T-helper 1 cell treated with Interleukin-12 subunit alpha and Interleukin-12 subunit beta and Interleukin-4 antibody, amounts not matched to agents 30 μg/mL and 1 μg/mL, for 36 hours (primary cell): ENCODE measurements around the gene NRG3.

Experiments used
- H3K27ac Mint-ChIP-seq: one replicate; pipeline ENCODE4 v1.8.0; 2021; ENCODE audit warnings: mild to moderate bottlenecking, mixed read lengths
- H3K27me3 Mint-ChIP-seq: one replicate; pipeline ENCODE4 v1.8.0; 2021; ENCODE audit warnings: low read depth, mixed read lengths
- H3K36me3 Mint-ChIP-seq: one replicate; pipeline ENCODE4 v1.8.0; 2021; ENCODE audit warnings: low read depth, mixed read lengths
- H3K4me1 Mint-ChIP-seq: one replicate; pipeline ENCODE4 v1.8.0; 2021; ENCODE audit warnings: low read depth, mixed read lengths
- H3K4me3 Mint-ChIP-seq: one replicate; pipeline ENCODE4 v1.8.0; 2021; ENCODE audit warnings: mild to moderate bottlenecking, moderate library complexity, mixed read lengths
- H3K9me3 Mint-ChIP-seq: one replicate; pipeline ENCODE4 v1.8.0; 2021; ENCODE audit warnings: mixed read lengths

The NRG3 gene

DNA sequence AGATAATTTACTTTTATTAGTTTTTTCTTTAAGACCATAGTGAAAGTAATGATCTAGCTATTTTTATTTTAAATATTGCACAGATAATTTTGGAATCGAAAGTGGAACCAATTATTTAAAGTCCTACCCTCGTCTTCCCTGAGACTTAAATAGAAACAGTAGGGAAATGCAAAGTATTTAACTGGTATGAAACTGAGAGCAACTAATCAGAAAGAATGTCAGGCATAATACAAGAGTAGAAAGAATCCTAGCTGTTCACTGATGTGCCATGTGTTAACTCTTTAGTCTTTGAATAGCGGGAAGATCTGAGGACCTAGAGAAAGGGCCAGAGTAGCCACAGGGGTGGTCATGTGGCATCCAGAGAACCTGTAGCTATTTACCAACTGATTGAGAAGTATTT, 630.0 kb downstream of the NRG3 start:
- peaks cover 7% of the 10 kb centered on the region for H3K9me3 Mint-ChIP-seq
- H3K4me1 Mint-ChIP-seq = no peaks in the 10 kb centered on the region
- no peak overlapping the region for H3K4me3 Mint-ChIP-seq
- no peaks in the 10 kb centered on the region for H3K36me3 Mint-ChIP-seq
- no peaks in the 10 kb centered on the region for H3K27me3 Mint-ChIP-seq
- no peak overlapping the region for H3K27ac Mint-ChIP-seq

DNA sequence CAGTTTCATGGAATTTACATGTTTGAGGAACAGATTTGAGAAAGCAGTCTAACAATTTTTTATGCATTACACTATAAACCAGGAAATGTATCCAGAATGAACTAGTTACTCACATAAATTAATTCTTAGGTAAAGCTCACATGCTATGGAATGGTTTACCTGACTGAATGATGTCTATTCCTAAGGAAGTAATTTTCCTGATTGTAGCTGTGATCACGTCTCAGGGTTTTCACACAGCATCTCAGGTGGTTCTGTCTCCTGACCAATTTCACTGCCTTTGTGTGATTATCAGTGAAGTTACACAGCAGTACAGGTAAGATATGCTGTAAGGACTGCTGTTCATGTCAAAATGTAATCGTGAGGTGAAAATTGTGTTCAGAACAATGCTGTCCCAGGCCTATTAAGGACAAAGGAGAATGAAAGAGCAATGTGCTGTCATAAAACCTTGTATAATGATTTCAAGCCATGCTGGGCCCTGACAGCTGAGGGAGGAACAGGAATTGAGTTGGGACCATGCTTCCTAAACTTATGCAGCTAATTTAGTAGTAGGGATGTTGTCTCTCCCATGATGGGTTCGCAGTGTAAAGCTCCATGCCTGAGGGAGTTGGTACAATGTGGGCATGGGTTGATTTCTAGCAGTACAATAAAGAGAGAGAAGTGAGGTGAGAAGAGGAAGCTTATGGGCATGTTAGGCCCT, 631.8 kb downstream of the NRG3 start:
- no peak overlapping the region for H3K4me3 Mint-ChIP-seq

DNA sequence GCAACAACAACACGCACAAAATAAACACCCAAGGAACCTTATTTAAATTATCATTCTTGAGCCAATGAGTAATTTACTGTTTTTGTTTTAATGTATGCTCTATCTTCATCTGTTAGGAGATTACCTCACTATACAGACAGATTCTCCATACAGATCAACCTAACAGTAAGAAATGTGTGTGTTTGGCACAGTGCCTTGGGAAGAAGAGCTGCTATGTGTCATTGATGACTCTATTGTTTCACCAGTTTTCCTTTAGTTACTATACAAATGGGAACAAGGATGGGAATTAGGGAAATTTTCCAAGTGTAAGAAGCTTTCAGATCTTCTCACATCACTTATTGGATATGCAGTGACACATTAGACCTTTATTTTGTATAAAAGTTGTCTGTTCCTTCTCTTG, 640.3 kb downstream of the NRG3 start:
- Mint-ChIP-seq H3K4me1 (no peaks in the 10 kb centered on the region), H3K9me3 (peaks cover 6% of the 10 kb centered on the region)

More for the DNA sequence above, 631.8 kb downstream of the NRG3 start:
- Mint-ChIP-seq H3K4me1 (no peaks in the 10 kb centered on the region), H3K27me3 (no peaks in the 10 kb centered on the region), H3K36me3 (no peaks in the 10 kb centered on the region), H3K27ac (no peak overlapping the region), H3K9me3 (peaks cover 7% of the 10 kb centered on the region)

DNA sequence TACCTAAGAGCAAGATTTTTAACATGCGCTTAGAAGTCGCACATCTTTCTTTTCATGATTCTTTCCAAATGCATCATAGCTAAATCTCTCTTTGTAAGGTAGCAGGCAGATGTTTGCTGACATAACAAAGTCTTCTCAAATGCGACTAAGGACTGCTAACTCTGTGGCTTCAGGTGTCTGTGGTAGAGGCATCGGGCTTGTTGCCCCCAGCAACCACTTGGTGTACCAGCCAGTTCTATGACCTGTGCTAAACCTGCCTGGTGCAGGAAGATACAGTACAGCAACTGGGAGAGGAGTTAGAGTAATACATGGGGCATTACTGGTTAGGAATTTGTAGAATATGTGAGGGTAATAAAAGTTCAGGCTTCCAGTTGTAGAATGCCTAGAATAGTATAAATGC, 654.1 kb downstream of the NRG3 start:
- no peaks in the 10 kb centered on the region for H3K4me1 Mint-ChIP-seq
- H3K27me3 Mint-ChIP-seq = no peaks in the 10 kb centered on the region
- H3K9me3 Mint-ChIP-seq = no peaks in the 10 kb centered on the region
- H3K4me3 Mint-ChIP-seq = no peak overlapping the region
- H3K36me3 Mint-ChIP-seq = no peaks in the 10 kb centered on the region
- no peak overlapping the region for H3K27ac Mint-ChIP-seq

More for the DNA sequence above, 640.3 kb downstream of the NRG3 start:
- no peak overlapping the region for H3K4me3 Mint-ChIP-seq
- no peaks in the 10 kb centered on the region for H3K27me3 Mint-ChIP-seq
- H3K27ac Mint-ChIP-seq = no peak overlapping the region
- H3K36me3 Mint-ChIP-seq = no peaks in the 10 kb centered on the region

DNA sequence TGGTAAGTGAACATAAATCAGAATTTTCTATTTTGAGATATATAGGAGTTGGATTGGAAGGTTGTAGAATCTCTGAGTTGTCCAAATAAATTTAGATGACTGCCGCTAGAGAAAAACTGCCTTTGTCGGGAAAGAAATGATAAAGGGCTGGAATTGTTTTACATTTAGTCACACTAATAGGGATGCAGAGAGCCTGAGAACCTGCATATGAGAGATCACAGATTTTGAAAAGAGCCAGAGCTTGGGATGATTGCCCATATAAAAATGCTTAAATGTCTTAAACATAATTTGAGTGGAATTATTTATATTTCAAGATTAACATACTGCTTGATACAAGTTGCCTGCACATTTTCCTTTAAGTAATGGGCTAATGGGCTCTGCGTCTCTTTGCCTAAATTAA, 660.5 kb downstream of the NRG3 start:
- no peak overlapping the region for H3K27ac Mint-ChIP-seq
- no peaks in the 10 kb centered on the region for H3K27me3 Mint-ChIP-seq
- H3K9me3 Mint-ChIP-seq = peaks cover 4% of the 10 kb centered on the region
- H3K4me1 Mint-ChIP-seq = no peaks in the 10 kb centered on the region
- no peak overlapping the region for H3K4me3 Mint-ChIP-seq
- no peaks in the 10 kb centered on the region for H3K36me3 Mint-ChIP-seq

DNA sequence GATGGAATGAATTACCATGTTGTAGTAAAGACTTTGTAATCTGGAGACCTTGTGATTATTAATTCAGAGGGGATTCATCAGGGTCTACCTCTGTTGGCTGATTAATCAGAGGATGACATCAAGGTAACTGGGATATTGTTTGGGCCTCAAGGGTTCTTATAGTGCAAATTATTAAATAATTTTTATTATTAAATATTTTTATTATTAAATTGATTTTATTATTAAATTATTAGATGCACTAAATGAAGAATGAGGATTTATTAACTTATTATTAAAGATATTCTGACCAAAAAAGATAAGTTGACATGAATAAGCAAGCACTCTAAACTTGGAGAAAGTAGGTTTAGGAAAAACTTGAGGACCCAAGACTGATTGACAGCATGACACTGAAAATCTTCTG, 661.7 kb downstream of the NRG3 start:
- no peaks in the 10 kb centered on the region for H3K27me3 Mint-ChIP-seq
- H3K4me1 Mint-ChIP-seq = no peaks in the 10 kb centered on the region

DNA sequence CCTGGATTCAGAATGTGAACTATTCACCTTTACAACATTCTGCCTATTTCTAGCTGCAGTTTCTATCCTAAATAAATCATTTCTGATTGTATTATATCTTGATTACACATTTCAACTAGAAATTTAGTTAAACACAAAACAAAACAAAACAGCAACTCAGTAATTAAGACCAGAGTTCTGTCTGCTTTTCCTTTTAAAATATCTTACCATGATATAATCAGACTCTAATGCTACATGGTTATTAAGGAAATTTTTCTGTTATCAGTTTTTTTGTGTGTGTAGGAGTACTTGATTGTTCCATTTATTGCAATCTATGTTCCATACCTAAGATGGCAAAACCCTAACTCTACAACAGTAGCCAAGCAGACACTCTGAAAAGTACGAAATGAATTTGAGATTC, 663.3 kb downstream of the NRG3 start:
- Mint-ChIP-seq H3K4me3 (no peak overlapping the region), H3K9me3 (peaks cover 5% of the 10 kb centered on the region), H3K36me3 (no peaks in the 10 kb centered on the region), H3K27me3 (no peaks in the 10 kb centered on the region), H3K27ac (no peak overlapping the region), H3K4me1 (no peaks in the 10 kb centered on the region)

More for the DNA sequence above, 661.7 kb downstream of the NRG3 start:
- Mint-ChIP-seq H3K4me3 (no peak overlapping the region), H3K27ac (no peak overlapping the region), H3K9me3 (peaks cover 5% of the 10 kb centered on the region), H3K36me3 (no peaks in the 10 kb centered on the region)

DNA sequence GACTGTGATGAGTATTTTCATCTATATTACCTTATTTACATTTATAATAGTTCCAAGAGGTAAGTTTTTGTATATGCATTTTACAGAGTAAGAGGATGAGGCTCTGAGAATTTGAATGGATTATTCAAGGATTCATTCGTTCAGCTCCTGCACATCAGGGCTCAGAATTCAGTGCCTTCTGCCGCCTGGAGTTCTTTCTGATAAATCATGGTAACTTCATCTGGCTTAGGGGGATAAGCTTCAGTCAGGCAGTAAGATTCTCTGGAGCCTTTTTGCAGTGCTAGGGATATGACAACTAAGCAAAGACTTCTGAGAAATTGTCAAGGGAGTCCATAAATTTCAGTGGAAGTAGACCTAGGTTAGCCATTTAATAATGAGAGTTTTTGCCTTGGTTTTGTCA, 668.6 kb downstream of the NRG3 start:
- H3K4me1 Mint-ChIP-seq = no peaks in the 10 kb centered on the region
- no peaks in the 10 kb centered on the region for H3K27me3 Mint-ChIP-seq
- H3K27ac Mint-ChIP-seq = no peak overlapping the region
- H3K36me3 Mint-ChIP-seq = no peaks in the 10 kb centered on the region
- H3K9me3 Mint-ChIP-seq = peaks cover 7% of the 10 kb centered on the region
- no peak overlapping the region for H3K4me3 Mint-ChIP-seq

DNA sequence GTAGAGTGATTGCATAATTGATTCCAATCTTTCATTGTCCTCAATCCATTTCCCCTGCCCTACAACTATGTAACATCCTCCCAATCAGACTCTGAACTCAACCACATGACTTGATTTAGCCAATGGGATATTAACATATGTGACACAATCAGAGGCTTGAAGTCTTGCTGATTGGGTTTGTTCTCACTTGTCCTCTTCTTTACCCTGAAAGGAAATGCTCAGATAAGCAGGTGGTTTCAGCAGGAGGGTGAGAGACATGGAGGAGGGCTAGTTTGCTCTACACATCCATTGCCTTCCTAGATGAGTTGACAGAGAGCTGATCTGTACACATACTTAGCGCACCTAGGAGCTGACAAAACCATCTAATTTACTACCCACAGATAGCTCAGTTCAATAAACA, 669.4 kb downstream of the NRG3 start:
- Mint-ChIP-seq H3K4me3 (no peak overlapping the region), H3K4me1 (no peaks in the 10 kb centered on the region), H3K9me3 (peaks cover 7% of the 10 kb centered on the region), H3K27ac (no peak overlapping the region), H3K36me3 (no peaks in the 10 kb centered on the region), H3K27me3 (no peaks in the 10 kb centered on the region)

DNA sequence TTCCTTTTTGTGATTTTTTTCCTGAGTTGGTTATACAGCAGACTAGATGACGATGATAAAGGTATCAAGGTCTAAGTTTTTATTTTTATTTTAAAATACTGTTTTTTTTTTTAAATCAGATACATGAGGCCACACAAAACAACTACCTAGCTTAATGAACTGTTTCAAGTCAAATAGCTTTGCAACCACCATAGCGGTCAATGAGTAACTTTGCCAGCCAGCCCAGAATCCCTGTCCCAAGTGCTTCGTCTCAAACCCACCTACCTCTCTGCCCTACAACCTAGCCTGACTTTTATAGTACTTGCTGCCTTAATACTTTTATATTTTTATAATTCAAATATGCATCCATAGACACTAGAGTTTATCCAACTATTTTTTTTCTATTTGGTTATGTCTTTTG, 676.5 kb downstream of the NRG3 start:
- Mint-ChIP-seq H3K4me1 (no peaks in the 10 kb centered on the region), H3K27ac (no peak overlapping the region), H3K4me3 (no peak overlapping the region), H3K36me3 (no peaks in the 10 kb centered on the region), H3K27me3 (no peaks in the 10 kb centered on the region), H3K9me3 (peaks cover 3% of the 10 kb centered on the region)

DNA sequence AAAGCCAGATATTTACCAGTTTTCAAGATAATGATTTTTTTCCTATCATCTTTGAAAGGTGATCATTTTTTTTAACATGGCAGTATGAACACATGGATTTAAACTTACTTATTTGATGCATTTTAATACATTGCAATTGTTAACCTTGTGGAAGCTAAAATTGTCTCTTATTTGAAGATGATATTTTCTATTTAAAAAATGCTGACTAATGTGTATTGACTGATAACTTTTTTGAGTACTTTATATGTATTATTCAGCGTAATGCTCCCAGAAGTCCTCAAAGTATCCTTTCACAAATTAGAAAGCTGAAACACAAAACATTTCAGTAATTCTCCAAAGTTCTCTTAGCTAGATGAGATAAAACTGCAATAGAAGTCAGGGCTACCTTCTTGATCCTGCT, 677.3 kb downstream of the NRG3 start:
- Mint-ChIP-seq H3K36me3 (no peaks in the 10 kb centered on the region), H3K27me3 (no peaks in the 10 kb centered on the region), H3K4me1 (no peaks in the 10 kb centered on the region), H3K27ac (no peak overlapping the region), H3K4me3 (no peak overlapping the region), H3K9me3 (peaks cover 3% of the 10 kb centered on the region)

DNA sequence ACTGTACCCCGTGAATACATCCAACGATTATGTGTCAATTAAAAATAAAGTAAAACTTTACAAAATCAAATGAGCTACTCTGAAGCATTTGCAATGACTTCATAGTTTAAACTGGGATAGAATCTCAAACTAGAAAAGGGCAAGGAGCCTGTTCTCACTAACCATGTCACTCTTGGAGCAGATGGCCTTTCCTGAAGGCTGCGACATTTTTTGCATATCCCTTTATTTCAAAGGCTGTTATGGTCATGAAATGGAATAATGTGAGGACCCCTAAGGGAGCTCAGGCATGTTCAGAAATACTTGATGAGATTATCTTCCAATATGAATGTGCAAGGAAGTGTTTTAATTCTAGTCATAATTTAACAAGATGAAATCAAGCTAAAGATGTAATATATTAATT, 679.4 kb downstream of the NRG3 start:
- Mint-ChIP-seq H3K4me1 (no peaks in the 10 kb centered on the region), H3K9me3 (no peaks in the 10 kb centered on the region), H3K4me3 (no peak overlapping the region), H3K27ac (no peak overlapping the region), H3K36me3 (no peaks in the 10 kb centered on the region), H3K27me3 (no peaks in the 10 kb centered on the region)

DNA sequence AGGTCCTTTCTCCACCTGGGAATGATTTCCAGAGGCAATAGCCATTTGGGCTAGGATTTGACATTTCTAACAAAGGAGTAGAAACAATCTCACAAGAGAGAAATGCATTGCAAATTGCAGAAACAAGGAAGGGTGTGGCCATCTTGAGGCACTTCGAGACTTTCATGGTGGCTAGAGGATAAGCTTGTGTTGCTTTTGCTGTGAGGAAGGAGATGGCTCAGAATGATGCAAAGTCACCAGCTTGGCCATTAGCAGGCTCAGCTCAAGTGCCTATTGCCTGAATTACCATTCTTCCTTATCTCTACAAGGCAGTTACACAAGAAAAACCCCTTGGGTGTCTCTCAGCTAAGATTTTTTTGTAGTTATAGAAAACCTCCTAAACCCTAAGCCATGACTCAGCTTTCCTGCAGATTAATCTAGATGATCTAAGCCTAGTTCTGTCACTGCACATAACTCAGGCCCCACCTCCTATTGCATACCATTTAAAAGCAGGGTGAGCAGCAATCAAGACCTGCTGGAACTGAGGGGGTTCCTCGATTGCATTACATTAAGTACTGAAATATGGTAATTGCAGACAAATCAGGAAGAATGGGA, 683.1 kb downstream of the NRG3 start:
- Mint-ChIP-seq H3K9me3 (no peaks in the 10 kb centered on the region), H3K4me1 (no peaks in the 10 kb centered on the region), H3K36me3 (no peaks in the 10 kb centered on the region), H3K4me3 (no peak overlapping the region), H3K27ac (no peak overlapping the region), H3K27me3 (no peaks in the 10 kb centered on the region)

DNA sequence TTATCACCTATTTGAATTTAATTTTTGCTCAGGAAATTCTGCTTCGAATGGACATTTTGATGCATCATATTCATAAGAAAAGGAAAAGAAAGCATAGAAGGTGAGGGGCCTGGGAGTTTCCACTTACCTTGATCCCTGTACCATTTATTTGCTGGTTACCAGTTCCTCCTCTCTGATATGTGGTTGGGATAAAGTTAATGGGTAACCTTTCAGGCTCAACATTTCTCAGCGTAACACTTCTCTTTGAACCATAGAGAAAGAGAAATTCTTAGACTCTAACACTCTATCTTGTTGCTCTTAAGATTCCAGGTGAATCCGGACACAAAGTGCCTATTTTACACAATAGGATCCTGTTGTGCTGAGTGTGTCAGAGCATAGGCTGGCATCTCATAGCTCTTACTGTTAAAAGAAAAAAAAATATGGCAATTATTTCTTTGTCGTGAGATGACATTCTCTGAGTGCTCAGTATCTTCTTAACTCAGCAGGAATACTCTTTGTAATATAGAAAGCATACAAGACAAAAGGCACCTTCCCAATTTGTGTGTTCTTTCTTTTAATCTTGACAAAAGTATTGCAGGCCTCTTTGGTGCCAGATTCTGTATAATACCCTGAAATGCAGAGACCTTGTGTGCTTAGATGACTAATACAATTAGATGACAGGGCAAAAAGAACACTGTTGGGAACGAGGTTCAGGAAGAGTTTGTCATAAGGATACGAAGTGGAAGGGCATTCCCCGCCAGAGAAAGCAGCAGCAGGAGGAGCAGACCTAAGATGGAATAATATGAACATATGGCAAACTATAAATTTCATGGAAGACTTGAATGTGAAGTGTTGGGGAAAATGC, 689.6 kb downstream of the NRG3 start:
- no peak overlapping the region for H3K4me3 Mint-ChIP-seq
- H3K27me3 Mint-ChIP-seq = no peaks in the 10 kb centered on the region
- no peaks in the 10 kb centered on the region for H3K4me1 Mint-ChIP-seq
- no peaks in the 10 kb centered on the region for H3K36me3 Mint-ChIP-seq
- no peaks in the 10 kb centered on the region for H3K9me3 Mint-ChIP-seq
- H3K27ac Mint-ChIP-seq = no peak overlapping the region

DNA sequence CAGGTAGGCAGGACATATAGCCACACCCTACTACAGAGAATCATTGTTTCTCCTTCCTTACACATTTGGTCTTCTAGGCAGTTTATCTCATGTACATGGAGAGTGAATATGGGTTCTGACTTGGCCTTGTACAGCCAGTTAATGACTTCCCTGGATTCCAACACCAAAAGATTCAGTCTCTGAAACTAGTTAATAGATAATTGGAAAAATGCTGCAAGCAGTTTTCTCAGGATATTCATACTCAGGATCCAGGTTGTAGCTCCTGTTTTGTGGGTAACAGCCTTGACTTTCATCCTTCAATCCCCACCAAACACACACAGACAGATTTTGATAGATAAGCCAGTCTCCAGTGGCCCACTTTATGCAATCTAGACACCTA, 690.2 kb downstream of the NRG3 start:
- no peaks in the 10 kb centered on the region for H3K4me1 Mint-ChIP-seq
- no peaks in the 10 kb centered on the region for H3K27me3 Mint-ChIP-seq
- no peaks in the 10 kb centered on the region for H3K36me3 Mint-ChIP-seq
- H3K4me3 Mint-ChIP-seq = no peak overlapping the region
- no peak overlapping the region for H3K27ac Mint-ChIP-seq
- no peaks in the 10 kb centered on the region for H3K9me3 Mint-ChIP-seq
